K562 (cell line): ENCODE measurements around the gene TLE7. TPM values are rescaled to one million over a fixed set of nuclear protein-coding genes. Genes with fewer than 3 reads are reported as not detected.

ENCODE experiments used
- ATAC-seq: fragments of 200-7000 bp; cut with Tn5 transposase; 3 replicates; pipeline ENCODE4 v1.9.1; 2020; ENCODE audit warnings: moderate library complexity
- BruUV-seq: library from RNA; stranded (reverse); fragments of 400-500 nt; replicated peaks from 2 replicates; lab custom pipeline; 2021; lab: Mats Ljungman, UMichigan
- CTCF ChIA-PET: fragments of 300-600 bp; formaldehyde crosslinking; extraction: SDS; loops from one replicate; lab custom pipeline; 2021; ENCODE audit warnings: low intra/inter-chr PET ratio; lab: Yijun Ruan, JAX
- POLR2A ChIA-PET: fragments of 300-600, 350-650 bp; sonication (Branson Sonifier 250); formaldehyde crosslinking; extraction: SDS; loops from one replicate; lab custom pipeline; 2021; ENCODE audit warnings: antibody characterized with exemption, inconsistent platforms; lab: Yijun Ruan, JAX
- DNase-seq, 4 experiments: peaks; one replicate each; pipeline versions ENCODE4 v3.0.0 to v3.0.0-alpha.2; 2011 to 2018; ENCODE audit warnings: low spot score in 3 of 4, mixed read lengths in 3 of 4; ENCODE audit errors: extremely low read depth in 1 of 4
- FAIRE-seq: peaks from 2 replicates; lab custom pipeline; 2011; peaks lifted over from hg19 to GRCh38; lab: Jason Lieb, UNC
- H2AFZ ChIP-seq: 2 replicates; pipeline ENCODE4 v1.6.0; 2011; ENCODE audit warnings: low read depth, low read length, control low read depth, inconsistent platforms
- H3K27ac ChIP-seq: fragments of 200-600 bp; 3 replicates; pipeline ENCODE4 v1.8.0; 2011; ENCODE audit warnings: low read depth, mild to moderate bottlenecking, control low read depth, inconsistent platforms, low read length, moderate library complexity, mixed read lengths; ENCODE audit errors: extremely low read depth
- H3K27me3 ChIP-seq, 2 experiments: fragments of 300-600 bp in 1 of 2; 2 replicates in 1 of 2; 3 replicates in 1 of 2; pipeline versions ENCODE4 v1.6.0 to v1.8.0; 2011; ENCODE audit warnings: inconsistent platforms in 2 of 2, low read length in 2 of 2, mild to moderate bottlenecking in 1 of 2, mixed read lengths in 1 of 2, moderate library complexity in 1 of 2; ENCODE audit not compliant: control insufficient read depth in 2 of 2, insufficient read depth in 2 of 2
- H3K36me3 ChIP-seq: fragments of 300-600 bp; 3 replicates; pipeline ENCODE4 v1.8.0; 2011; ENCODE audit warnings: mild to moderate bottlenecking, low read length, inconsistent platforms; ENCODE audit not compliant: control insufficient read depth, insufficient read depth
- H3K4me1 ChIP-seq, 2 experiments: fragments of 200-600 bp in 1 of 2; replicated peaks in 1 of 2; 2 replicates in 1 of 2; 3 replicates in 1 of 2; pipeline versions ENCODE4 v1.5.1 to v1.8.0; 2011; ENCODE audit warnings: inconsistent platforms in 2 of 2, low read length in 2 of 2, mild to moderate bottlenecking in 1 of 2, mixed read lengths in 1 of 2, moderate library complexity in 1 of 2; ENCODE audit not compliant: control insufficient read depth in 2 of 2, insufficient read depth in 2 of 2
- H3K4me2 ChIP-seq: 2 replicates; pipeline ENCODE4 v1.6.1; 2011; ENCODE audit warnings: low read length, control low read depth, inconsistent platforms, mixed read lengths; ENCODE audit not compliant: insufficient read depth
- H3K4me3 ChIP-seq: fragments of 200-600 bp; sonication (generic), shearing (Covaris generic); 2 replicates; pipeline ENCODE4 v1.5.1; 2016; ENCODE audit warnings: control low read depth, inconsistent platforms
- H3K79me2 ChIP-seq: fragments of 200-600 bp; 3 replicates; pipeline ENCODE4 v1.8.0; 2011; ENCODE audit warnings: low read length, inconsistent platforms; ENCODE audit not compliant: control insufficient read depth, insufficient read depth
- H3K9ac ChIP-seq, 2 experiments: 2 replicates each; pipeline versions ENCODE4 v1.6.0 to v1.6.1; 2011; ENCODE audit warnings: low read depth in 2 of 2, low read length in 2 of 2, control low read depth in 1 of 2, inconsistent platforms in 1 of 2, mild to moderate bottlenecking in 1 of 2, mixed read lengths in 1 of 2; ENCODE audit not compliant: insufficient read depth in 1 of 2
- H3K9me1 ChIP-seq: one replicate; pipeline ENCODE4 v1.6.0; 2011; ENCODE audit warnings: inconsistent platforms, mild to moderate bottlenecking, low read length, moderate library complexity; ENCODE audit not compliant: control insufficient read depth, insufficient read depth
- H3K9me3 ChIP-seq: replicated peaks from 2 replicates; pipeline ENCODE4 v1.5.1; 2011; ENCODE audit warnings: low read depth, low read length, inconsistent platforms; ENCODE audit not compliant: control insufficient read depth, insufficient read depth
- H4K20me1 ChIP-seq: replicated peaks from 2 replicates; pipeline ENCODE4 v1.6.1; 2011; ENCODE audit warnings: low read length, inconsistent platforms, mixed read lengths; ENCODE audit not compliant: control insufficient read depth, insufficient read depth
- CREM ChIP-seq: IDR thresholded peaks from 2 replicates; pipeline ENCODE4 v1.6.1; 2014; ENCODE audit warnings: antibody characterized with exemption, low read depth
- FOSL1 ChIP-seq: fragments of 200-800 bp; sonication (Bioruptor generic); conservative IDR thresholded peaks from 2 replicates; pipeline ENCODE4 v1.6.1; 2016; ENCODE audit warnings: missing genetic modification characterization, missing compliant biosample characterization
- HSF4 ChIP-seq: fragments of 250-450 bp; sonication (Bioruptor Pico); IDR thresholded peaks from 2 replicates; pipeline ENCODE4 v2.1.2; 2022; ENCODE audit warnings: mild to moderate bottlenecking, moderate library complexity, borderline replicate concordance
- KLF6 ChIP-seq: fragments of 250-450 bp; sonication (Bioruptor Pico); IDR thresholded peaks from 2 replicates; pipeline ENCODE4 v1.4.0; 2020; ENCODE audit warnings: mild to moderate bottlenecking, moderate library complexity, borderline replicate concordance
- NR2C2 ChIP-seq, 2 experiments: fragments of 200-800 bp in 1 of 2; sonication (Bioruptor generic) in 1 of 2; sonication (generic) in 1 of 2; formaldehyde crosslinking in 1 of 2; IDR thresholded peaks; 2 replicates each; pipeline versions ENCODE4 v1.6.1 to v1.8.0; 2016 to 2022; ENCODE audit warnings: mild to moderate bottlenecking in 1 of 2, missing compliant biosample characterization in 1 of 2, missing genetic modification characterization in 1 of 2, missing genetic modification reagents in 1 of 2
- OTX1 ChIP-seq: fragments of 450-650 bp; formaldehyde crosslinking; IDR thresholded peaks from 2 replicates; pipeline ENCODE4 v1.4.0; 2022; ENCODE audit warnings: mild to moderate bottlenecking
- POLR2AphosphoS5 ChIP-seq: IDR thresholded peaks from 2 replicates; pipeline ENCODE4 v1.6.1; 2011; ENCODE audit warnings: mild to moderate bottlenecking, low read depth, low read length, moderate library complexity; ENCODE audit not compliant: control insufficient read depth, insufficient read depth
- RBM22 ChIP-seq: fragments of 200-400 bp; formaldehyde crosslinking; IDR thresholded peaks from 2 replicates; pipeline ENCODE4 v1.6.1; 2018; ENCODE audit warnings: low read length, low read depth; ENCODE audit not compliant: poor library complexity, severe bottlenecking
- ZNF277 ChIP-seq: fragments of 250-450 bp; sonication (Bioruptor Pico); IDR thresholded peaks from 2 replicates; pipeline ENCODE4 v1.8.0; 2022; ENCODE audit warnings: inconsistent platforms, mild to moderate bottlenecking, moderate library complexity, borderline replicate concordance
- ZNF785 ChIP-seq: fragments of 250-450 bp; sonication (Bioruptor Pico); IDR thresholded peaks from 2 replicates; pipeline ENCODE4 v1.4.0; 2020; ENCODE audit warnings: mild to moderate bottlenecking
- ZSCAN32 ChIP-seq: fragments of 450-650 bp; formaldehyde crosslinking; IDR thresholded peaks from 2 replicates; pipeline ENCODE4 v1.4.0; 2020; ENCODE audit warnings: mild to moderate bottlenecking, moderate library complexity
- WGBS: fragments of 100-300 bp; shearing (Covaris generic); methylation state at CpG from one replicate; pipeline ENCODE4 v1.1.6; 2016; ENCODE audit warnings: low coverage, mixed read lengths; ENCODE audit not compliant: insufficient coverage; ENCODE audit errors: missing lambda C conversion rate; 5-methylcytosine and 5-hydroxymethylcytosine counted together
- in situ Hi-C: fragments of 300-500 bp; cut with MboI; formaldehyde crosslinking; loops from 4 replicates; pipeline ENCODE4 v1.15.0; 2018; ENCODE audit warnings: inconsistent platforms, mixed read lengths
- intact Hi-C: fragments of 100-400 bp; cut with micrococcal nuclease; formaldehyde crosslinking; loops from 2 replicates; pipeline ENCODE4 v1.14.2; 2022
- polyA plus RNA-seq, 8 experiments: library from polyadenylated mRNA; depleted of rRNA in 4 of 8; stranded (reverse) in 5 of 8; unstranded in 3 of 8; fragments of >200 nt; fragmentation: Nextera tagmentation in 2 of 8; fragmentation: Illumina TruSeq in 1 of 8; extraction: Ambion mirVana in 2 of 8; extraction: Trizol in 1 of 8; gene quantifications; 2 replicates each; pipeline versions ENCODE4 v1.2.1 to v1.2.3, GENCODE V29; 2011 to 2014; ENCODE audit warnings: inconsistent platforms in 1 of 8, missing spikeins in 1 of 8
- total RNA-seq, 7 experiments: library from RNA; depleted of rRNA in 6 of 7; stranded (reverse); fragments of >200 nt in 6 of 7; fragmentation: Illumina TruSeq in 2 of 7; extraction: Trizol in 2 of 7; gene quantifications; 2 replicates each; pipeline versions ENCODE4 v1.2.1 to v1.2.3, GENCODE V29; 2011 to 2021; ENCODE audit warnings: low replicate concordance in 1 of 7
- TF ChIP-seq, protein P1 (sequence below): fragments of 450-650 bp; IDR thresholded peaks from 2 replicates; pipeline ENCODE4 v1.6.1; 2016; ENCODE audit warnings: borderline replicate concordance

The TLE7 gene
- total and polyA plus RNA-seq, 9 of the 15 experiments (the other 6 are each of a cell fraction or from before 2014, with no cell fraction given) = not detected

DNA sequence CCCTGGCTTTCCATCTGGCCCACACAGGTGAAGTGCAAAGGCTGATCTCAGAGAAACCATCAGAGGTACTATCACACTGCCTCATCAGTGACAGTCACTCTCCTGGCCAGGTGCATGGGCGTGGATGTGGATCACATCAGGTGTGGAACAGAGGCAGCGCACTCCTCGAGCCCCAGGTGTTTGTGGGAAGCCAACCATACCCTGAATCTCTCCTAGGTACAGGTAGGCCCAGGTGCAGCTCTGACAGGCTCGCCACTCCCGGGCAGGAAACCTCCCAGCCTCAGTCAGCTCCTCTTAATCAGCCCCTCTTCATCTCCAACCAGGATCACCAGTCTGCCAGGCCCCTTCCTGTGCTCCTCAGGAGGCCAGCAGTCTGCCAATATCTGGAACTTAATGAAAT, 31.7 kb downstream of the TLE7 start:
- ChIA-PET CTCF (interaction anchor here (0.9 kb wide), 1 partner anchor 201 kb away, joined by 6 read pairs; no protein-coding TSS in a partner anchor), POLR2A (interaction anchor here (0.6 kb wide), 1 partner anchor 398 kb away, joined by 3 read pairs; no protein-coding TSS in a partner anchor)
- Histone ChIP-seq H2AFZ (no peak overlapping the region), H3K4me2 (no peak overlapping the region), H3K4me1 (peaks cover 0 to 10% of the 10 kb centered on the region in 2 experiments; a peak in 3 of 5 replicates), H3K27me3 (peaks cover 10 to 33% of the 10 kb centered on the region in 2 experiments), H3K27ac (no peak overlapping the region), H4K20me1 (0 out of 2 replicates have a peak, but pooled peaks cover 12% of the 10 kb centered on the region), H3K36me3 (no peaks in the 10 kb centered on the region), H3K9me1 (no peaks in the 10 kb centered on the region), H3K9ac (no peak overlapping the region), H3K79me2 (no peaks in the 10 kb centered on the region), H3K4me3 (no peak overlapping the region), H3K9me3 (no peaks in the 10 kb centered on the region)
- in situ Hi-C loops = loop anchor here (5.0 kb wide), 1 partner anchor 87 kb away; no protein-coding TSS in a partner anchor
- BruUV-seq = no TSS peak
- FAIRE-seq (no peak), ATAC-seq (no peak), DNase-seq (no peak)
- intact Hi-C loops = no loop called here
- WGBS = 0% methylated on average over 5 of the region's 5 CpGs
- TF ChIP-seq OTX1 (CRISPR knock-in tag) (no peak), RBM22 (no peak), ZNF785 (CRISPR knock-in tag) (no peak), FOSL1 (no peak), NR2C2 (CRISPR knock-in tag; IDR thresholded peaks at IDR 0.05) (no peak), NR2C2 (tag; IDR thresholded peaks at IDR 0.05) (no peak), ZSCAN32 (CRISPR knock-in tag) (no peak), KLF6 (no peak), CREM (no peak), POLR2AphosphoS5 (no peak), ZNF277 (CRISPR knock-in tag) (no peak), HSF4 (CRISPR knock-in tag) (no peak)
- TF ChIP-seq, protein P1, sequence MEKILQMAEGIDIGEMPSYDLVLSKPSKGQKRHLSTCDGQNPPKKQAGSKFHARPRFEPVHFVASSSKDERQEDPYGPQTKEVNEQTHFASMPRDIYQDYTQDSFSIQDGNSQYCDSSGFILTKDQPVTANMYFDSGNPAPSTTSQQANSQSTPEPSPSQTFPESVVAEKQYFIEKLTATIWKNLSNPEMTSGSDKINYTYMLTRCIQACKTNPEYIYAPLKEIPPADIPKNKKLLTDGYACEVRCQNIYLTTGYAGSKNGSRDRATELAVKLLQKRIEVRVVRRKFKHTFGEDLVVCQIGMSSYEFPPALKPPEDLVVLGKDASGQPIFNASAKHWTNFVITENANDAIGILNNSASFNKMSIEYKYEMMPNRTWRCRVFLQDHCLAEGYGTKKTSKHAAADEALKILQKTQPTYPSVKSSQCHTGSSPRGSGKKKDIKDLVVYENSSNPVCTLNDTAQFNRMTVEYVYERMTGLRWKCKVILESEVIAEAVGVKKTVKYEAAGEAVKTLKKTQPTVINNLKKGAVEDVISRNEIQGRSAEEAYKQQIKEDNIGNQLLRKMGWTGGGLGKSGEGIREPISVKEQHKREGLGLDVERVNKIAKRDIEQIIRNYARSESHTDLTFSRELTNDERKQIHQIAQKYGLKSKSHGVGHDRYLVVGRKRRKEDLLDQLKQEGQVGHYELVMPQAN = no peak
